Activated CD8-positive, alpha-beta memory T cell treated with anti-CD3 and anti-CD28 coated beads for 4 hours (primary cell): ENCODE results near the gene SCYL1.

Source experiments
- DNase-seq, 2 donors: peaks; one replicate each; pipeline ENCODE4 v3.0.0-alpha.2; 2020; ENCODE audit warnings: low read depth in 2 of 2

Gene SCYL1

DNA sequence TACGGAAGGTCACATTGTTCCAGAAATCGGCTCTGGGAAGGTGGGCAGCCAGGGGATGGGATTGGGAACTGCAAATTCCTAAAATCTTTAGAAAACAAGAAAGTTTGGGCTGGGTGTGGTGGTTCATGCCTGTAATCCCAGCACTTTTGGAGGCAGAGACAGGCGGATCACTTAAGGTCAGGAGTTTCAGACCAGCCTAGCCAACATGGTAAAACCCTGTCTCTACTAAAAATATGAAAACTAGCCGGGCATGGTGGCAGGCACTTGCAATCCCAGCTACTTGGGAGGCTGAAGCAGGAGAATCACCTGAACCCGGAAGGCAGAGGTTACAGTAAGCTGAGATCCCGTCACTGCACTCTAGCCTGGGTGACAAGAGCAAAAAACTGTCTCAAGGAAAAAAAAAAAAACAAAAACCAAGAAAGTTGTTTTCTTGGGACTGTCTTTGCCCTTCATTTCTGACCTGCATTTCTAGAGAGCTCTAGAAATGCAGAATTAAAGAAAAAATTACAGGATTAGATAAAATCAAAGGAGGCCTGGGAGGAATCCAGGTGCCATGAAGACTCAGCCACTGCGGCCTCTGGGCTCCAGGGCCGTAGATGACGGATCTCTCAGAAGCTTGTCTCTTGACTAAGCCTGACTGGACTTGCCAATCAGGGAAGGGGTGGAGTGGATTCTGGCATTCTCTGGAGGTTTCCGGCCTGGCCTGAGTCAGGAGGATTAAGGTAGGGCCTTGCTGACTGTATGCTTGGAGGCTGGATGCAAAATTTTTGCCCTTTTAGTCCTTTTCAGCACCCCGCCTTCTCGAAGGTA, 31.3 kb upstream of the SCYL1 start:
- no peak for DNase-seq

DNA sequence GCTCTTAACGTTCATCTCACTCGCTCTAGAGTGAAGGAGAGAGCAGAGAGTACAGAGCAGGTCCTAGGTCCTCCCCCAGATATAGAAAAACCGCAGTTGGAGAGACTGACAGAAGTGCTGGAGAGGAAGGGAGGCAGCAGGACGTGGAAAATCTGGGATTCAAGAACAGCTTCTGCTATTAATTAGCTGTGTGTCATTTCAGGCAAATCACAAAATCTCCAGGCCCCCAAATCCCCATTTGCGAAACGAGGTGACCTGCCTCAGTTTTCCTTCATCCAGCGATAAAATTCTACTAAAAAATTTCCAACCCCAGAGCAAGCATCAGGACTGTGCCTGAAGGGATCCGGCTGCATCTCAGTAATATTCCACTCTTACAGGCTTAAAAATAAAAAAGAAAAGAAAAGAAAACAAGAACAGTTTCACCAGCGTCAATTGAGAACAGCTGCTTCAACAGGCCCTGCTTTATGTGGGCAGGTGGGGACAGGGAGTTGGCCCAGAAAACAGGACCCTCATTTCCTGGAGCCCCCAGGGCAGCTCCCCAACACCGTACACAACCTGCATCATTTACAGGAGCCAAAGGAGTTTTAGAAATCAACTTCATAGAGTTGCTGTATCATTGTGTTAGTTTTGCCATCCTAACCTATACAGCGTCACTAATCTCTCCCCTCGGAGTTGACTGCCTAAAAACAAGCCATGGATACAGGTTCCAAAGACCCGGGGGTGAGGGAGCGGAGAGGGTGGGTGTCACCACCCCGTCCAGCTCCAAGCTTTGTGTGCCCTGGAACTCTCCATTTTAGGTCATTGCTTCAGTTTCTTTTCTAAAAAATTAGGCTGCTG, 28.4 kb upstream of the SCYL1 start:
- DNase-seq = no peak

DNA sequence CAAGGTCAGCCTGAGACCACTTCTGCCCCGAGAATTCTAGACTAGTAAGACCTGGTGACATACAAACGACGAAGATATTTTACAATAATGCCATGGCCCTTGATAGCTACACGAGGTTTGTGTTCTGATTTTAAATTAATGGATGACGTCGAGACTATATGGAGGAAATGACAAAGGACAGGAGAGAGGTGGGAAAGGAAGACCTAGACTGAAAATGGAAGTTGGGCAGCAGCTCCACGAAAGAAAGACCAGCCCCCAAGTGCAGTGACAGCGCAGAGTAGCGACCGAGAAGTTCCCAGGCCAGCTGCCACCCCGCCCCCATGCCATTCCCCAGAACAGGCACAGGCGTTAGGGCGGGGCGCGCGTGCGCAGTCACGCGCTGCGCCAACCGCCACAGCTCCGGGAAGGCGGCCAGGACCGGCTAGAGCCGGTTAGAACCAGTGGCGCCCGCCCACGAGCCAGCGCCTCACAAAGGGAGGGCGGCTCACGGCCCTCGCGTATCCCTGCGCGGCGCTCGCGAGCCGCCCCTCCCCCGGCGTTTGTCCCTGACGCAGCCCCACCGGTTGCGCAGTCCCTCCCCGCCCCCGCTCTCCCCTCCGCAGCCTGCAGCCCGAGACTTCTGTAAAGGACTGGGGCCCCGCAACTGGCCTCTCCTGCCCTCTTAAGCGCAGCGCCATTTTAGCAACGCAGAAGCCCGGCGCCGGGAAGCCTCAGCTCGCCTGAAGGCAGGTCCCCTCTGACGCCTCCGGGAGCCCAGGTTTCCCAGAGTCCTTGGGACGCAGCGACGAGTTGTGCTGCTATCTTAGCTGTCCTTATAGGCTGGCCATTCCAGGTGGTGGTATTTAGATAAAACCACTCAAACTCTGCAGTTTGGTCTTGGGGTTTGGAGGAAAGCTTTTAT, 27.5 kb upstream of the SCYL1 start:
- peak; percentile 96 for DNase-seq

DNA sequence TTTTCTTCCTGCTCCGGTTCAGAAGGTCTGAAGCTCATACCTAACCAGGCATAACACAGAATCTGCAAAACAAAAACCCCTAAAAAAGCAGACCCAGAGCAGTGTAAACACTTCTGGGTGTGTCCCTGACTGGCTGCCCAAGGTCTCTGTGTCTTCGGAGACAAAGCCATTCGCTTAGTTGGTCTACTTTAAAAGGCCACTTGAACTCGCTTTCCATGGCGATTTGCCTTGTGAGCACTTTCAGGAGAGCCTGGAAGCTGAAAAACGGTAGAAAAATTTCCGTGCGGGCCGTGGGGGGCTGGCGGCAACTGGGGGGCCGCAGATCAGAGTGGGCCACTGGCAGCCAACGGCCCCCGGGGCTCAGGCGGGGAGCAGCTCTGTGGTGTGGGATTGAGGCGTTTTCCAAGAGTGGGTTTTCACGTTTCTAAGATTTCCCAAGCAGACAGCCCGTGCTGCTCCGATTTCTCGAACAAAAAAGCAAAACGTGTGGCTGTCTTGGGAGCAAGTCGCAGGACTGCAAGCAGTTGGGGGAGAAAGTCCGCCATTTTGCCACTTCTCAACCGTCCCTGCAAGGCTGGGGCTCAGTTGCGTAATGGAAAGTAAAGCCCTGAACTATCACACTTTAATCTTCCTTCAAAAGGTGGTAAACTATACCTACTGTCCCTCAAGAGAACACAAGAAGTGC, 26.7 kb upstream of the SCYL1 start:
- no peak for DNase-seq

DNA sequence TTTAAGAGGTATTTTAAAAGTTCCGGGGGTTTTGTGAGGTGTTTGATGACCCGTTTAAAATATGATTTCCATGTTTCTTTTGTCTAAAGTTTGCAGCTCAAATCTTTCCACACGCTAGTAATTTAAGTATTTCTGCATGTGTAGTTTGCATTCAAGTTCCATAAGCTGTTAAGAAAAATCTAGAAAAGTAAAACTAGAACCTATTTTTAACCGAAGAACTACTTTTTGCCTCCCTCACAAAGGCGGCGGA, 26.2 kb upstream of the SCYL1 start:
- DNase-seq = no peak

DNA sequence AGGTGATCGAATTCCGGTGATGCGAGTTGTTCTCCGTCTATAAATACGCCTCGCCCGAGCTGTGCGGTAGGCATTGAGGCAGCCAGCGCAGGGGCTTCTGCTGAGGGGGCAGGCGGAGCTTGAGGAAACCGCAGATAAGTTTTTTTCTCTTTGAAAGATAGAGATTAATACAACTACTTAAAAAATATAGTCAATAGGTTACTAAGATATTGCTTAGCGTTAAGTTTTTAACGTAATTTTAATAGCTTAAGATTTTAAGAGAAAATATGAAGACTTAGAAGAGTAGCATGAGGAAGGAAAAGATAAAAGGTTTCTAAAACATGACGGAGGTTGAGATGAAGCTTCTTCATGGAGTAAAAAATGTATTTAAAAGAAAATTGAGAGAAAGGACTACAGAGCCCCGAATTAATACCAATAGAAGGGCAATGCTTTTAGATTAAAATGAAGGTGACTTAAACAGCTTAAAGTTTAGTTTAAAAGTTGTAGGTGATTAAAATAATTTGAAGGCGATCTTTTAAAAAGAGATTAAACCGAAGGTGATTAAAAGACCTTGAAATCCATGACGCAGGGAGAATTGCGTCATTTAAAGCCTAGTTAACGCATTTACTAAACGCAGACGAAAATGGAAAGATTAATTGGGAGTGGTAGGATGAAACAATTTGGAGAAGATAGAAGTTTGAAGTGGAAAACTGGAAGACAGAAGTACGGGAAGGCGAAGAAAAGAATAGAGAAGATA, 25.7 kb upstream of the SCYL1 start, which contains the start of gene MALAT1:
TSS of gene MALAT1 (plus strand) at position 69 of the 736 bp plus-strand sequence.
- DNase-seq = peak; percentile 89 to 91

DNA sequence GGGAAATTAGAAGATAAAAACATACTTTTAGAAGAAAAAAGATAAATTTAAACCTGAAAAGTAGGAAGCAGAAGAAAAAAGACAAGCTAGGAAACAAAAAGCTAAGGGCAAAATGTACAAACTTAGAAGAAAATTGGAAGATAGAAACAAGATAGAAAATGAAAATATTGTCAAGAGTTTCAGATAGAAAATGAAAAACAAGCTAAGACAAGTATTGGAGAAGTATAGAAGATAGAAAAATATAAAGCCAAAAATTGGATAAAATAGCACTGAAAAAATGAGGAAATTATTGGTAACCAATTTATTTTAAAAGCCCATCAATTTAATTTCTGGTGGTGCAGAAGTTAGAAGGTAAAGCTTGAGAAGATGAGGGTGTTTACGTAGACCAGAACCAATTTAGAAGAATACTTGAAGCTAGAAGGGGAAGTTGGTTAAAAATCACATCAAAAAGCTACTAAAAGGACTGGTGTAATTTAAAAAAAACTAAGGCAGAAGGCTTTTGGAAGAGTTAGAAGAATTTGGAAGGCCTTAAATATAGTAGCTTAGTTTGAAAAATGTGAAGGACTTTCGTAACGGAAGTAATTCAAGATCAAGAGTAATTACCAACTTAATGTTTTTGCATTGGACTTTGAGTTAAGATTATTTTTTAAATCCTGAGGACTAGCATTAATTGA, 25.0 kb upstream of the SCYL1 start:
- DNase-seq = no peak

DNA sequence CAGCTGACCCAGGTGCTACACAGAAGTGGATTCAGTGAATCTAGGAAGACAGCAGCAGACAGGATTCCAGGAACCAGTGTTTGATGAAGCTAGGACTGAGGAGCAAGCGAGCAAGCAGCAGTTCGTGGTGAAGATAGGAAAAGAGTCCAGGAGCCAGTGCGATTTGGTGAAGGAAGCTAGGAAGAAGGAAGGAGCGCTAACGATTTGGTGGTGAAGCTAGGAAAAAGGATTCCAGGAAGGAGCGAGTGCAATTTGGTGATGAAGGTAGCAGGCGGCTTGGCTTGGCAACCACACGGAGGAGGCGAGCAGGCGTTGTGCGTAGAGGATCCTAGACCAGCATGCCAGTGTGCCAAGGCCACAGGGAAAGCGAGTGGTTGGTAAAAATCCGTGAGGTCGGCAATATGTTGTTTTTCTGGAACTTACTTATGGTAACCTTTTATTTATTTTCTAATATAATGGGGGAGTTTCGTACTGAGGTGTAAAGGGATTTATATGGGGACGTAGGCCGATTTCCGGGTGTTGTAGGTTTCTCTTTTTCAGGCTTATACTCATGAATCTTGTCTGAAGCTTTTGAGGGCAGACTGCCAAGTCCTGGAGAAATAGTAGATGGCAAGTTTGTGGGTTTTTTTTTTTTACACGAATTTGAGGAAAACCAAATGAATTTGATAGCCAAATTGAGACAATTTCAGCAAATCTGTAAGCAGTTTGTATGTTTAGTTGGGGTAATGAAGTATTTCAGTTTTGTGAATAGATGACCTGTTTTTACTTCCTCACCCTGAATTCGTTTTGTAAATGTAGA, 24.3 kb upstream of the SCYL1 start:
- no peak for DNase-seq

DNA sequence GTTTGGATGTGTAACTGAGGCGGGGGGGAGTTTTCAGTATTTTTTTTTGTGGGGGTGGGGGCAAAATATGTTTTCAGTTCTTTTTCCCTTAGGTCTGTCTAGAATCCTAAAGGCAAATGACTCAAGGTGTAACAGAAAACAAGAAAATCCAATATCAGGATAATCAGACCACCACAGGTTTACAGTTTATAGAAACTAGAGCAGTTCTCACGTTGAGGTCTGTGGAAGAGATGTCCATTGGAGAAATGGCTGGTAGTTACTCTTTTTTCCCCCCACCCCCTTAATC, 23.8 kb upstream of the SCYL1 start:
- DNase-seq = no peak

DNA sequence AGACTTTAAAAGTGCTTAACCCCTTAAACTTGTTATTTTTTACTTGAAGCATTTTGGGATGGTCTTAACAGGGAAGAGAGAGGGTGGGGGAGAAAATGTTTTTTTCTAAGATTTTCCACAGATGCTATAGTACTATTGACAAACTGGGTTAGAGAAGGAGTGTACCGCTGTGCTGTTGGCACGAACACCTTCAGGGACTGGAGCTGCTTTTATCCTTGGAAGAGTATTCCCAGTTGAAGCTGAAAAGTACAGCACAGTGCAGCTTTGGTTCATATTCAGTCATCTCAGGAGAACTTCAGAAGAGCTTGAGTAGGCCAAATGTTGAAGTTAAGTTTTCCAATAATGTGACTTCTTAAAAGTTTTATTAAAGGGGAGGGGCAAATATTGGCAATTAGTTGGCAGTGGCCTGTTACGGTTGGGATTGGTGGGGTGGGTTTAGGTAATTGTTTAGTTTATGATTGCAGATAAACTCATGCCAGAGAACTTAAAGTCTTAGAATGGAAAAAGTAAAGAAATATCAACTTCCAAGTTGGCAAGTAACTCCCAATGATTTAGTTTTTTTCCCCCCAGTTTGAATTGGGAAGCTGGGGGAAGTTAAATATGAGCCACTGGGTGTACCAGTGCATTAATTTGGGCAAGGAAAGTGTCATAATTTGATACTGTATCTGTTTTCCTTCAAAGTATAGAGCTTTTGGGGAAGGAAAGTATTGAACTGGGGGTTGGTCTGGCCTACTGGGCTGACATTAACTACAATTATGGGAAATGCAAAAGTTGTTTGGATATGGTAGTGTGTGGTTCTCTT, 23.2 kb upstream of the SCYL1 start:
- no peak for DNase-seq

DNA sequence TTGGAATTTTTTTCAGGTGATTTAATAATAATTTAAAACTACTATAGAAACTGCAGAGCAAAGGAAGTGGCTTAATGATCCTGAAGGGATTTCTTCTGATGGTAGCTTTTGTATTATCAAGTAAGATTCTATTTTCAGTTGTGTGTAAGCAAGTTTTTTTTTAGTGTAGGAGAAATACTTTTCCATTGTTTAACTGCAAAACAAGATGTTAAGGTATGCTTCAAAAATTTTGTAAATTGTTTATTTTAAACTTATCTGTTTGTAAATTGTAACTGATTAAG, 22.7 kb upstream of the SCYL1 start:
- DNase-seq = no peak

DNA sequence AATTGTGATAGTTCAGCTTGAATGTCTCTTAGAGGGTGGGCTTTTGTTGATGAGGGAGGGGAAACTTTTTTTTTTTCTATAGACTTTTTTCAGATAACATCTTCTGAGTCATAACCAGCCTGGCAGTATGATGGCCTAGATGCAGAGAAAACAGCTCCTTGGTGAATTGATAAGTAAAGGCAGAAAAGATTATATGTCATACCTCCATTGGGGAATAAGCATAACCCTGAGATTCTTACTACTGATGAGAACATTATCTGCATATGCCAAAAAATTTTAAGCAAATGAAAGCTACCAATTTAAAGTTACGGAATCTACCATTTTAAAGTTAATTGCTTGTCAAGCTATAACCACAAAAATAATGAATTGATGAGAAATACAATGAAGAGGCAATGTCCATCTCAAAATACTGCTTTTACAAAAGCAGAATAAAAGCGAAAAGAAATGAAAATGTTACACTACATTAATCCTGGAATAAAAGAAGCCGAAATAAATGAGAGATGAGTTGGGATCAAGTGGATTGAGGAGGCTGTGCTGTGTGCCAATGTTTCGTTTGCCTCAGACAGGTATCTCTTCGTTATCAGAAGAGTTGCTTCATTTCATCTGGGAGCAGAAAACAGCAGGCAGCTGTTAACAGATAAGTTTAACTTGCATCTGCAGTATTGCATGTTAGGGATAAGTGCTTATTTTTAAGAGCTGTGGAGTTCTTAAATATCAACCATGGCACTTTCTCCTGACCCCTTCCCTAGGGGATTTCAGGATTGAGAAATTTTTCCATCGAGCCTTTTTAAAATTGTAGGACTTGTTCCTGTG, 22.1 kb upstream of the SCYL1 start:
- no peak for DNase-seq

DNA sequence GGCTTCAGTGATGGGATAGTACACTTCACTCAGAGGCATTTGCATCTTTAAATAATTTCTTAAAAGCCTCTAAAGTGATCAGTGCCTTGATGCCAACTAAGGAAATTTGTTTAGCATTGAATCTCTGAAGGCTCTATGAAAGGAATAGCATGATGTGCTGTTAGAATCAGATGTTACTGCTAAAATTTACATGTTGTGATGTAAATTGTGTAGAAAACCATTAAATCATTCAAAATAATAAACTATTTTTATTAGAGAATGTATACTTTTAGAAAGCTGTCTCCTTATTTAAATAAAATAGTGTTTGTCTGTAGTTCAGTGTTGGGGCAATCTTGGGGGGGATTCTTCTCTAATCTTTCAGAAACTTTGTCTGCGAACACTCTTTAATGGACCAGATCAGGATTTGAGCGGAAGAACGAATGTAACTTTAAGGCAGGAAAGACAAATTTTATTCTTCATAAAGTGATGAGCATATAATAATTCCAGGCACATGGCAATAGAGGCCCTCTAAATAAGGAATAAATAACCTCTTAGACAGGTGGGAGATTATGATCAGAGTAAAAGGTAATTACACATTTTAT, 21.4 kb upstream of the SCYL1 start:
- no peak for DNase-seq

DNA sequence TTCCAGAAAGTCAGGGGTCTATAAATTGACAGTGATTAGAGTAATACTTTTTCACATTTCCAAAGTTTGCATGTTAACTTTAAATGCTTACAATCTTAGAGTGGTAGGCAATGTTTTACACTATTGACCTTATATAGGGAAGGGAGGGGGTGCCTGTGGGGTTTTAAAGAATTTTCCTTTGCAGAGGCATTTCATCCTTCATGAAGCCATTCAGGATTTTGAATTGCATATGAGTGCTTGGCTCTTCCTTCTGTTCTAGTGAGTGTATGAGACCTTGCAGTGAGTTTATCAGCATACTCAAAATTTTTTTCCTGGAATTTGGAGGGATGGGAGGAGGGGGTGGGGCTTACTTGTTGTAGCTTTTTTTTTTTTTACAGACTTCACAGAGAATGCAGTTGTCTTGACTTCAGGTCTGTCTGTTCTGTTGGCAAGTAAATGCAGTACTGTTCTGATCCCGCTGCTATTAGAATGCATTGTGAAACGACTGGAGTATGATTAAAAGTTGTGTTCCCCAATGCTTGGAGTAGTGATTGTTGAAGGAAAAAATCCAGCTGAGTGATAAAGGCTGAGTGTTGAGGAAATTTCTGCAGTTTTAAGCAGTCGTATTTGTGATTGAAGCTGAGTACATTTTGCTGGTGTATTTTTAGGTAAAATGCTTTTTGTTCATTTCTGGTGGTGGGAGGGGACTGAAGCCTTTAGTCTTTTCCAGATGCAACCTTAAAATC, 20.8 kb upstream of the SCYL1 start:
- DNase-seq = no peak

DNA sequence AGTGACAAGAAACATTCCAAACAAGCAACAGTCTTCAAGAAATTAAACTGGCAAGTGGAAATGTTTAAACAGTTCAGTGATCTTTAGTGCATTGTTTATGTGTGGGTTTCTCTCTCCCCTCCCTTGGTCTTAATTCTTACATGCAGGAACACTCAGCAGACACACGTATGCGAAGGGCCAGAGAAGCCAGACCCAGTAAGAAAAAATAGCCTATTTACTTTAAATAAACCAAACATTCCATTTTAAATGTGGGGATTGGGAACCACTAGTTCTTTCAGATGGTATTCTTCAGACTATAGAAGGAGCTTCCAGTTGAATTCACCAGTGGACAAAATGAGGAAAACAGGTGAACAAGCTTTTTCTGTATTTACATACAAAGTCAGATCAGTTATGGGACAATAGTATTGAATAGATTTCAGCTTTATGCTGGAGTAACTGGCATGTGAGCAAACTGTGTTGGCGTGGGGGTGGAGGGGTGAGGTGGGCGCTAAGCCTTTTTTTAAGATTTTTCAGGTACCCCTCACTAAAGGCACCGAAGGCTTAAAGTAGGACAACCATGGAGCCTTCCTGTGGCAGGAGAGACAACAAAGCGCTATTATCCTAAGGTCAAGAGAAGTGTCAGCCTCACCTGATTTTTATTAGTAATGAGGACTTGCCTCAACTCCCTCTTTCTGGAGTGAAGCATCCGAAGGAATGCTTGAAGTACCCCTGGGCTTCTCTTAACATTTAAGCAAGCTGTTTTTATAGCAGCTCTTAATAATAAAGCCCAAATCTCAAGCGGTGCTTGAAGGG, 20.0 kb upstream of the SCYL1 start:
- DNase-seq = no peak

DNA sequence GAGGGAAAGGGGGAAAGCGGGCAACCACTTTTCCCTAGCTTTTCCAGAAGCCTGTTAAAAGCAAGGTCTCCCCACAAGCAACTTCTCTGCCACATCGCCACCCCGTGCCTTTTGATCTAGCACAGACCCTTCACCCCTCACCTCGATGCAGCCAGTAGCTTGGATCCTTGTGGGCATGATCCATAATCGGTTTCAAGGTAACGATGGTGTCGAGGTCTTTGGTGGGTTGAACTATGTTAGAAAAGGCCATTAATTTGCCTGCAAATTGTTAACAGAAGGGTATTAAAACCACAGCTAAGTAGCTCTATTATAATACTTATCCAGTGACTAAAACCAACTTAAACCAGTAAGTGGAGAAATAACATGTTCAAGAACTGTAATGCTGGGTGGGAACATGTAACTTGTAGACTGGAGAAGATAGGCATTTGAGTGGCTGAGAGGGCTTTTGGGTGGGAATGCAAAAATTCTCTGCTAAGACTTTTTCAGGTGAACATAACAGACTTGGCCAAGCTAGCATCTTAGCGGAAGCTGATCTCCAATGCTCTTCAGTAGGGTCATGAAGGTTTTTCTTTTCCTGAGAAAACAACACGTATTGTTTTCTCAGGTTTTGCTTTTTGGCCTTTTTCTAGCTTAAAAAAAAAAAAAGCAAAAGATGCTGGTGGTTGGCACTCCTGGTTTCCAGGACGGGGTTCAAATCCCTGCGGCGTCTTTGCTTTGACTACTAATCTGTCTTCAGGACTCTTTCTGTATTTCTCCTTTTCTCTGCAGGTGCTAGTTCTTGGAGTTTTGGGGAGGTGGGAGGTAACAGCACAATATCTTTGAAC, 19.2 kb upstream of the SCYL1 start:
- no peak for DNase-seq
